Colonic mucosa (tissue), 4 donors: ENCODE results near the gene VSNL1. TPM values are rescaled to one million over a fixed set of nuclear protein-coding genes. Genes with fewer than 3 reads are reported as not detected.

Source experiments
- DNase-seq: peaks from one replicate; pipeline ENCODE4 v3.0.0-alpha.2; 2020
- H3K27ac ChIP-seq: fragments of 200-600 bp; one replicate; pipeline ENCODE4 v1.8.0; 2021
- H3K27me3 ChIP-seq: fragments of 200-600 bp; one replicate; pipeline ENCODE4 v1.8.0; 2021
- H3K36me3 ChIP-seq: fragments of 200-600 bp; one replicate; pipeline ENCODE4 v1.8.0; 2021
- H3K4me1 ChIP-seq: fragments of 200-600 bp; one replicate; pipeline ENCODE4 v1.8.0; 2021; ENCODE audit warnings: mild to moderate bottlenecking
- H3K4me3 ChIP-seq: fragments of 200-600 bp; one replicate; pipeline ENCODE4 v1.8.0; 2021
- H3K9ac ChIP-seq, 2 donors: one replicate each; pipeline ENCODE4 v1.7.0; 2013; ENCODE audit warnings: control low read depth in 2 of 2, low read depth in 2 of 2, low read length in 2 of 2
- H3K9me3 ChIP-seq: fragments of 200-600 bp; one replicate; pipeline ENCODE4 v1.8.0; 2021
- CTCF ChIP-seq: fragments of 200-600 bp; IDR thresholded peaks from one replicate; pipeline ENCODE4 v1.8.0; 2022; ENCODE audit warnings: antibody characterized with exemption, mild to moderate bottlenecking
- intact Hi-C: fragments of 100-400 bp; cut with DNase I; formaldehyde crosslinking; loops from one replicate; pipeline ENCODE4 v1.14.1; 2022
- total RNA-seq, 2 donors: library from RNA; stranded (reverse); fragmentation: NEBNext Ultra II Directional in 1 of 2; extraction: Animal tissue kit (Norgen Biotek cat#: 25700) in 1 of 2; gene quantifications; one replicate each; pipeline ENCODE4 v1.2.1, GENCODE V29; 2021
- donor health status: healthy.
- donor health status: DM: no; HTN: no; CAD: no.
- donor health status: DM: no; HTN: no; CAD: no.

The VSNL1 gene
- total RNA-seq, 2 donors from 2014 or later: 7.4 to 8.1 TPM

GRCh38 chr2:17646081-17646554 lies 105.6 kb downstream of the VSNL1 start:
- Histone ChIP-seq H3K9ac (no peak overlapping the region), H3K9me3 (no peaks in the 10 kb centered on the region), H3K27me3 (no peaks in the 10 kb centered on the region), H3K27ac (peak overlapping the region; percentile 53), H3K36me3 (no peaks in the 10 kb centered on the region), H3K4me1 (peaks cover 11% of the 10 kb centered on the region), H3K4me3 (no peak overlapping the region)
- peak; percentile 87 for DNase-seq
- intact Hi-C loops: no loop called here
- TF ChIP-seq CTCF: peak; percentile 84

- peaks cover 11% of the 10 kb centered on the region for H3K4me1 ChIP-seq
- peak overlapping the region; percentile 38 to 66 for H3K9ac ChIP-seq
- peak overlapping the region; percentile 53 for H3K27ac ChIP-seq
- no peak overlapping the region for H3K4me3 ChIP-seq
- no peaks in the 10 kb centered on the region for H3K36me3 ChIP-seq
- TF ChIP-seq CTCF: no peak
- no peaks in the 10 kb centered on the region for H3K27me3 ChIP-seq
- no peaks in the 10 kb centered on the region for H3K9me3 ChIP-seq
- intact Hi-C loops: no loop called here
- DNase-seq: peak; percentile 73
These were observed 106.6 kb downstream of the VSNL1 start for GRCh38 chr2:17646838-17647701.

GRCh38 chr2:17648581-17648980 lies 108.1 kb downstream of the VSNL1 start:
- H3K9me3 ChIP-seq: no peaks in the 10 kb centered on the region
- H3K4me1 ChIP-seq: peaks cover 11% of the 10 kb centered on the region
- H3K27ac ChIP-seq: peak overlapping the region; percentile 20
- H3K36me3 ChIP-seq: no peaks in the 10 kb centered on the region
- H3K27me3 ChIP-seq: no peaks in the 10 kb centered on the region
- no peak overlapping the region for H3K9ac ChIP-seq
- H3K4me3 ChIP-seq: no peak overlapping the region
- intact Hi-C loops: no loop called here
- no peak for TF ChIP-seq CTCF
- peak; percentile 15 for DNase-seq

GRCh38 chr2:17649026-17649425 lies 108.5 kb downstream of the VSNL1 start:
- TF ChIP-seq CTCF: no peak
- peak; percentile 70 for DNase-seq

GRCh38 chr2:17652681-17653394 lies 112.3 kb downstream of the VSNL1 start:
- Histone ChIP-seq H3K36me3 (no peaks in the 10 kb centered on the region), H3K4me1 (no peaks in the 10 kb centered on the region), H3K27me3 (no peaks in the 10 kb centered on the region), H3K9me3 (no peaks in the 10 kb centered on the region), H3K27ac (no peak overlapping the region), H3K4me3 (no peak overlapping the region), H3K9ac (no peak overlapping the region)
- DNase-seq: peak; percentile 2
- no peak for TF ChIP-seq CTCF
- intact Hi-C loops: no loop called here

More at GRCh38 chr2:17649026-17649425, 108.5 kb downstream of the VSNL1 start:
- peak overlapping the region; percentile 20 for H3K27ac ChIP-seq
- intact Hi-C loops: no loop called here
- H3K9me3 ChIP-seq: no peaks in the 10 kb centered on the region
- peaks cover 11% of the 10 kb centered on the region for H3K4me1 ChIP-seq
- no peak overlapping the region for H3K4me3 ChIP-seq
- no peaks in the 10 kb centered on the region for H3K27me3 ChIP-seq
- H3K9ac ChIP-seq: no peak overlapping the region
- H3K36me3 ChIP-seq: no peaks in the 10 kb centered on the region
